ENCODE results near the gene ZDHHC9. TPM values are rescaled to one million over a fixed set of nuclear protein-coding genes. Genes with fewer than 3 reads are reported as not detected.

The ZDHHC9 gene
- total and polyA plus RNA-seq, 2 of the 4 experiments (the other 2 are of a cell fraction) = 17.7 to 28.4 TPM

- Histone ChIP-seq H3K4me2 (ENCODE audit: low read depth, low read length) (no peak overlapping the region), H2BK5ac (ENCODE audit: low read depth, low read length, poor library complexity, severe bottlenecking) (no peak overlapping the region), H2AFZ (replicated peaks; ENCODE audit: low read length, poor library complexity) (no peak overlapping the region), H3K4me1 (ENCODE audit: control insufficient read depth, insufficient read depth, low read length) (no peaks in the 10 kb centered on the region), H3K79me1 (ENCODE audit: low read depth in 1 of 2, low read length in 2 of 2) (peaks cover 0 to 8% of the 10 kb centered on the region in 2 experiments; a peak in 1 of 4 replicates), H3K27ac (ENCODE audit: insufficient read depth, low read length) (no peak overlapping the region), H3K56ac (ENCODE audit: extremely low read depth, insufficient read depth, low read length) (no peak overlapping the region), H3K27me3 (ENCODE audit: control insufficient read depth, insufficient read depth, low read length) (no peaks in the 10 kb centered on the region; the same call in none of the 2 replicates), H4K5ac (ENCODE audit: low read depth, low read length) (no peak overlapping the region), H4K8ac (ENCODE audit: low read depth in 2 of 2, low read length in 2 of 2) (no peak overlapping the region), H3K9me1 (ENCODE audit: insufficient read depth, low read length) (no peaks in the 10 kb centered on the region), H2BK20ac (ENCODE audit: low read depth, low read length) (no peak overlapping the region), H2AK5ac (ENCODE audit: low read depth, low read length) (no peak overlapping the region), H3K9ac (ENCODE audit: low read depth, low read length) (no peak overlapping the region), H2BK120ac (ENCODE audit: low read depth, low read length) (no peak overlapping the region), H4K91ac (ENCODE audit: insufficient read depth, low read depth, low read length) (no peak overlapping the region), H3K14ac (replicated peaks; ENCODE audit: low read depth, low read length) (no peak overlapping the region), H3K36me3 (ENCODE audit: control insufficient read depth, insufficient read depth, low read length) (peaks cover 4% of the 10 kb centered on the region; the same call in 1 of the 2 replicates), H3K4ac (ENCODE audit: low read depth, low read length) (no peak overlapping the region), H2BK15ac (ENCODE audit: low read depth, low read length) (no peak overlapping the region), H2AK9ac (replicated peaks; ENCODE audit: low read depth, low read length, poor library complexity) (no peak overlapping the region), H3K9me3 (ENCODE audit: control insufficient read depth, insufficient read depth, low read length) (peaks cover 3% of the 10 kb centered on the region; the same call in 1 of the 2 replicates), H3K23ac (ENCODE audit: low read depth, low read length) (no peak overlapping the region; the same call in 1 of the 2 replicates), H3K18ac (ENCODE audit: low read depth, low read length) (no peak overlapping the region), H4K20me1 (ENCODE audit: insufficient read depth, low read length) (no peaks in the 10 kb centered on the region), H3K4me3 (ENCODE audit: insufficient read depth, low read depth, low read length) (no peak overlapping the region)
- dilution Hi-C loops (cut with HindIII; ENCODE audit: low sequenced_read_pairs, unreplicated experiment) = no loop called here
- ChIA-PET POLR2A (ENCODE audit: unreplicated experiment) (no interaction called here), CTCF (no interaction called here)
- TF ChIP-seq NFE2L2 (IDR thresholded peaks at IDR 0.05; ENCODE audit: low read depth, low read length) (no peak), POLR2A (IDR thresholded peaks at IDR 0.05; ENCODE audit: low read depth, low read length) (no peak), SMC3 (IDR thresholded peaks at IDR 0.05; ENCODE audit: low read depth, low read length) (no peak)
- DNase-seq (peak; percentile 33), ATAC-seq (ENCODE audit: low read depth) (no peak)
- in situ Hi-C loops (cut with MboI; ENCODE audit: low sequenced_read_pairs) = no loop called here
- WGBS, 2 experiments (ENCODE audit: extremely low coverage in 2 of 2, insufficient read length in 1 of 2) = no CpG with 5 or more reads among the region's 2 CpGs
- intact Hi-C loops (cut with micrococcal nuclease) = no loop called here
- no TSS peak for BruUV-seq (replicated peaks)
These were observed 25.6 kb downstream of the ZDHHC9 start for GRCh38 chrX:129818123-129818522.

Data from IMR-90 (cell line).